A673 (cell line): ENCODE results near the gene HOXB13. TPM values are rescaled to one million over a fixed set of nuclear protein-coding genes. Genes with fewer than 3 reads are reported as not detected.

Experiments
- BruUV-seq: library from RNA; stranded (reverse); fragments of 400-500 nt; replicated peaks from 2 replicates; lab custom pipeline; 2021; lab: Mats Ljungman, UMichigan
- CTCF ChIA-PET: fragments of 300-600 bp; sonication (Branson Sonifier 250); formaldehyde crosslinking; loops from one replicate; lab custom pipeline; 2022; ENCODE audit warnings: antibody characterized with exemption; lab: Charles Lee
- POLR2A ChIA-PET: fragments of 300-600 bp; sonication (Branson Sonifier 250); formaldehyde crosslinking; loops from one replicate; lab custom pipeline; 2022; ENCODE audit warnings: antibody characterized with exemption; ENCODE audit not compliant: low non-redundant PET; lab: Charles Lee
- DNase-seq: peaks from one replicate; pipeline ENCODE4 v3.0.0-alpha.2; 2015; ENCODE audit warnings: low spot score
- H3K27ac ChIP-seq: fragments of 200-600 bp; sonication (generic); 2 replicates; pipeline ENCODE4 v1.5.1; 2016; ENCODE audit warnings: mixed run types, low read depth, mild to moderate bottlenecking, mixed read lengths, antibody characterized with exemption, low read length; ENCODE audit not compliant: poor library complexity, severe bottlenecking
- H3K27me3 ChIP-seq: fragments of 200-600 bp; sonication (generic); replicated peaks from 2 replicates; pipeline ENCODE4 v1.6.1; 2017; ENCODE audit warnings: mixed run types, low read depth, mild to moderate bottlenecking, mixed read lengths, antibody characterized with exemption, low read length; ENCODE audit not compliant: insufficient read depth, poor library complexity
- H3K36me3 ChIP-seq: fragments of 200-600 bp; sonication (generic); 2 replicates; pipeline ENCODE4 v1.6.1; 2016; ENCODE audit warnings: mixed run types, mild to moderate bottlenecking, mixed read lengths, antibody characterized with exemption, low read length; ENCODE audit not compliant: insufficient read depth, poor library complexity, severe bottlenecking
- H3K4me1 ChIP-seq: fragments of 200-600 bp; sonication (generic); 2 replicates; pipeline ENCODE4 v1.6.1; 2017; ENCODE audit warnings: mixed run types, mild to moderate bottlenecking, mixed read lengths, antibody characterized with exemption, low read length; ENCODE audit not compliant: insufficient read depth, poor library complexity, severe bottlenecking
- H3K4me3 ChIP-seq: fragments of 200-600 bp; sonication (generic); 2 replicates; pipeline ENCODE4 v1.5.1; 2016; ENCODE audit warnings: low read depth, mixed run types, mild to moderate bottlenecking, mixed read lengths, low read length; ENCODE audit not compliant: poor library complexity, severe bottlenecking
- H3K9me3 ChIP-seq: fragments of 200-600 bp; sonication (generic); 2 replicates; pipeline ENCODE4 v1.6.1; 2016; ENCODE audit warnings: mixed run types, low read depth, mild to moderate bottlenecking, mixed read lengths, antibody characterized with exemption, low read length; ENCODE audit not compliant: poor library complexity, severe bottlenecking
- CTCF ChIP-seq: fragments of 300-800, 200-600 bp; sonication (generic); conservative IDR thresholded peaks from 2 replicates; pipeline ENCODE4 v1.5.1; 2017; ENCODE audit warnings: low read depth, mild to moderate bottlenecking, antibody characterized with exemption, low read length, moderate library complexity, mixed read lengths
- EZH2 ChIP-seq: fragments of 200-600 bp; sonication (generic); IDR thresholded peaks from 2 replicates; pipeline ENCODE4 v1.6.1; 2017; ENCODE audit warnings: borderline replicate concordance, low read depth, mild to moderate bottlenecking, mixed read lengths, antibody characterized with exemption, low read length; ENCODE audit not compliant: poor library complexity, severe bottlenecking
- intact Hi-C: fragments of 100-400 bp; cut with micrococcal nuclease; formaldehyde crosslinking; loops from one replicate; pipeline ENCODE4 v1.10.0; 2022; ENCODE audit not compliant: unreplicated experiment
- total RNA-seq: library from RNA; stranded (reverse); gene quantifications from 2 replicates; pipeline ENCODE4 v1.2.3, GENCODE V29; 2021

The HOXB13 gene
- total RNA-seq, 1 experiment from 2014 or later, result 11.7 TPM

DNA sequence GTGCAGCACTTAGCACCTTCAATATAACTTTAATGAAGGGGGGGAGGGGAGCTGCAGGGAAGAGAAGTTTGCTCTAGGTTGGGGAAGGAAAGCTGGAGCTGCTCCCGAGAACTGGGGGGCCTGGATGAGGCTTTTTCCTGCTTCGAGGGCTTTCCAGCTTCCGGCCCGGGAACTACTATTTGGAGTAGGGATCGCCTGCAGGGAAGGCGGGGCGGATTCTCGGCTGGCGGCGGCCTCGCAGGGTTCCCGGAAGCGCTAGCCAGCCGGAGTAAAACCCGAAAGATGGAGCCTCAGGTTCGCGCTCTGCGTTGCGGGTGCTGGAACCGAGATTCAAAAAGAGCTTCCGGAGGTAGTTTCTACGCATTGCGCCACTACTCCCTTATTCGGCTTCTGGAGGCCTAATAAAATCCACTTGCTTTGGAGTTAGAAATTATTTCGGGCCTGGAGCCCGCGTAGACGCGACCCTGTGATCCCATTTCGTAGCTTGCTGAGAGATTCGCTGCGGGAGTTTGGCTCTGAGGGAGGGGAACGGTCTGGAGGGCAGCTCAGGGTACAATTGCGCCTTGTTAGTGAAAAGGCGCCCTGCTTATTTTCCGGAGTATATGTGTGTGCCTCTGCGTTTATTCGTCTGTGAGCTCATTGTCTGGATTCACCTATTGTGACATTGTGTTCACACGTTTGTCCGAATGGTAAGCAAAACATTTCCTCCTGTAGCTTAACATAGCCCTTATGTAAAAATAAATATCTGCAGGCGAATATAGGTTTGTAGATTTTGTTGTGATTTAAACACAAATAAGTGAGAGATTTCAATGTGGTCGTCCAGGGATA, 4.9 kb downstream of the HOXB13 start:
- intact Hi-C loops, result loop anchor here (1.0 to 5.0 kb wide), 4 partner anchors 68 to 269 kb away; partner anchors contain the start of gene ATP5MC1
- ChIA-PET POLR2A (interaction anchor here (0.5 to 0.6 kb wide), 5 partner anchors 58 to 682 kb away, joined by 3 to 10 read pairs (median 6); partner anchors contain the start of gene HOXB8), CTCF (interaction anchor here (0.7 to 5.2 kb wide), 9 partner anchors 45 to 161 kb away, joined by 3 to 37 read pairs (median 13); no protein-coding TSS in a partner anchor)
- no peak for TF ChIP-seq CTCF
- Histone ChIP-seq H3K4me1 (peaks cover 30% of the 10 kb centered on the region), H3K27ac (peak overlapping the region; percentile 98), H3K9me3 (no peaks in the 10 kb centered on the region), H3K27me3 (no peaks in the 10 kb centered on the region), H3K36me3 (no peaks in the 10 kb centered on the region), H3K4me3 (peak overlapping the region; percentile 72)
- BruUV-seq, result no TSS peak
- peak; percentile 87 for DNase-seq

DNA sequence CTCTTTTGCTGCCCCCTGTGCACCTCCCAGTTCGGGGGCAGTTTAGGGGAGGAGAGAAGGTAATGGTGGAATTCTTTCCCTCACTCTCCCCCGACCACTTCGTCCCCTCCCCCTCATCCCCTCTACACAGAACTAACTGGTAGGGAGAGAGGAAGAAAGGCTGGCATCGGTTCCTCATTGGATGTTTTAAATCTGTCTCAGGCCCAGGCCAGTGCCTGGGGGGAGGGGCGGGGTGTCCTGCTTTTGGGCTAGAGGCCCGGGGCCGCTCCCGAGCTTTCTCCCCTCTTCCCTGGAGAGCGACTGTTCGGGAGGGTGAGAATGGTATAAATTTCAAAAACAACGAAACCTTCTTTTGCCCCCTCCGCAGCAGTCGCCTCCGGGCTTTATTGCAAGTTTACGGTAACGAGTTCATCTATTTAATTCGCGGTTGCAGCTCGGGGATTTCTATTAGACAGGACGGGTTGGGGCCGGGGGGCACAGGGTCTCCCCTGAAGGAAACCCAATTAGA, 5.6 kb downstream of the HOXB13 start, which contains the start of gene PRAC2:
Gene PRAC2 (plus strand): TSS at position 271 of the 508 bp plus-strand sequence. CDS start 1,226 bp downstream, outside the sequence.
- H3K36me3 ChIP-seq, result no peaks in the 10 kb centered on the region
- H3K27me3 ChIP-seq, result no peaks in the 10 kb centered on the region
- BruUV-seq, result no TSS peak
- DNase-seq, result peak; percentile 95
- ChIA-PET CTCF (interaction anchor here (0.7 to 5.2 kb wide), 8 partner anchors 35 to 162 kb away, joined by 3 to 37 read pairs (median 15); no protein-coding TSS in a partner anchor), POLR2A (interaction anchor here (0.6 to 1.0 kb wide), 3 partner anchors 45 to 156 kb away, joined by 3 to 4 read pairs (median 3); no protein-coding TSS in a partner anchor)
- TF ChIP-seq EZH2 (no peak), CTCF (no peak)
- peak within 1 kb of the TSS; percentile 72 for H3K4me3 ChIP-seq
- intact Hi-C loops, result loop anchor here (1.0 to 5.0 kb wide), 3 partner anchors 45 to 269 kb away; partner anchors contain the start of gene ATP5MC1
- H3K9me3 ChIP-seq, result no peaks in the 10 kb centered on the region
- peak within 1 kb of the TSS; percentile 98 for H3K27ac ChIP-seq
- H3K4me1 ChIP-seq, result peaks cover 30% of the 10 kb centered on the region

DNA sequence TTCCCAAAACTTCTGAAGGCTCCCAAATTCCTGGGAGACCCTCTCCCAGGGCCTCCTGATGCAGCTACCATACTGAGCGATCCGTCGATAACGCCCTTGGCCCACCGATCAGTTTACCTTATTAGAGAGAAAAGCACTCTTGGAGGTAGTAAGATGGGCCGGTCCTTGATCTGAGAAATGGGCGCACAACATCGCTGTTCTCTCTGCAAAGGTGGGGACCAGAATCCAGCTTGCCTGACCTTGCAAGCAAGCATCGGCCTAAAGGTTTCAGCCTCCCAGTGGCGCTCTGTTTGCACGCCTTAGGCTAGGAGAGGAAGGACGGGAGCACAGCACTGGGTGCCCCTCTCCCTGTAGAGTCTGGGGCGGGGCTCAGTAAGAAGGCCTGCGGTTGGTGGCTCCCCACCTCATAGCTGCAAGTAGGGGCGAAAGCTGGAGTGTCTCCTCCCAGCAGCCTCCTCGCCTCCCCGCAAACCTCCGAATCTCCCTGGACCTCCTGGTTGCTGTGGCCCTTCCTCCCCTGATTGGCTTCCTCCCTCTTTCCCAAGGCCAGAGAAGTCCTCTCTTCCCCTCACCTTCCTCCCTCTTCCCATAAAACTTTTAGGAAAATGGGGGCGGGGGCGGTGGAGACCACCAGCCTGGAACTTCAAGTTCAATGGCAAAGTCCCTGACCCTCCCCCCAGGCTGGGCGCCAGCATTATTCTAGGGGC, 6.2 kb downstream of the HOXB13 start, which contains the start of gene PRAC1:
Gene PRAC1 (minus strand): TSS at position 318 of the 707 bp plus-strand sequence. CDS start 126 bp downstream, at position 192.
- intact Hi-C loops, result loop anchor here (1.0 to 5.0 kb wide), 3 partner anchors 44 to 270 kb away; partner anchors contain the start of gene ATP5MC1
- Histone ChIP-seq H3K4me3 (peak within 1 kb of the TSS; percentile 72), H3K9me3 (no peaks in the 10 kb centered on the region), H3K4me1 (peaks cover 34% of the 10 kb centered on the region), H3K36me3 (no peaks in the 10 kb centered on the region), H3K27me3 (no peaks in the 10 kb centered on the region), H3K27ac (peak within 1 kb of the TSS; percentile 98)
- POLR2A ChIA-PET, result interaction anchor here (0.6 to 1.0 kb wide), 3 partner anchors 44 to 156 kb away, joined by 3 to 4 read pairs (median 3); no protein-coding TSS in a partner anchor
- BruUV-seq, result no TSS peak
- no peak for TF ChIP-seq EZH2
- TF ChIP-seq CTCF, result 0 out of 2 replicates have a peak, but pooled peaks have one; percentile 23
- DNase-seq, result peak; percentile 98
- CTCF ChIA-PET, result interaction anchor here (0.7 to 5.2 kb wide), 6 partner anchors 36 to 162 kb away, joined by 3 to 37 read pairs (median 20); no protein-coding TSS in a partner anchor
